Skeletal muscle satellite cell (primary cell): Measurements from ENCODE around the gene CNTFR.

Source experiments
- H3K27me3 ChIP-seq: 2 replicates; pipeline ENCODE4 v1.7.0; 2013; ENCODE audit warnings: low read length; ENCODE audit not compliant: control insufficient read depth, insufficient read depth
- H3K36me3 ChIP-seq: 2 replicates; pipeline ENCODE4 v1.7.0; 2013; ENCODE audit warnings: mild to moderate bottlenecking, control low read depth, low read length; ENCODE audit not compliant: insufficient read depth
- H3K4me1 ChIP-seq: 2 replicates; pipeline ENCODE4 v1.7.0; 2013; ENCODE audit warnings: low read length; ENCODE audit not compliant: control insufficient read depth, insufficient read depth
- H3K4me2 ChIP-seq: 2 replicates; pipeline ENCODE4 v1.7.0; 2013; ENCODE audit warnings: mild to moderate bottlenecking, low read length
- H3K4me3 ChIP-seq: 2 replicates; pipeline ENCODE4 v1.7.0; 2013; ENCODE audit warnings: low read length
- H3K9ac ChIP-seq: 2 replicates; pipeline ENCODE4 v1.7.0; 2013; ENCODE audit warnings: mild to moderate bottlenecking, low read depth, low read length, moderate library complexity
- H3K9me3 ChIP-seq: replicated peaks from 2 replicates; pipeline ENCODE4 v1.7.0; 2013; ENCODE audit warnings: mild to moderate bottlenecking, control low read depth, low read length

Gene CNTFR

GRCh38 chr9:34594177-34594576 is 4.7 kb upstream of the CNTFR start:
- H3K4me3 ChIP-seq: no peak overlapping the region
- no peaks in the 10 kb centered on the region for H3K36me3 ChIP-seq
- H3K9ac ChIP-seq: no peak overlapping the region
- no peaks in the 10 kb centered on the region for H3K9me3 ChIP-seq
- peaks cover 76% of the 10 kb centered on the region for H3K27me3 ChIP-seq
- peaks cover 3% of the 10 kb centered on the region for H3K4me1 ChIP-seq
- H3K4me2 ChIP-seq: no peak overlapping the region

DNA sequence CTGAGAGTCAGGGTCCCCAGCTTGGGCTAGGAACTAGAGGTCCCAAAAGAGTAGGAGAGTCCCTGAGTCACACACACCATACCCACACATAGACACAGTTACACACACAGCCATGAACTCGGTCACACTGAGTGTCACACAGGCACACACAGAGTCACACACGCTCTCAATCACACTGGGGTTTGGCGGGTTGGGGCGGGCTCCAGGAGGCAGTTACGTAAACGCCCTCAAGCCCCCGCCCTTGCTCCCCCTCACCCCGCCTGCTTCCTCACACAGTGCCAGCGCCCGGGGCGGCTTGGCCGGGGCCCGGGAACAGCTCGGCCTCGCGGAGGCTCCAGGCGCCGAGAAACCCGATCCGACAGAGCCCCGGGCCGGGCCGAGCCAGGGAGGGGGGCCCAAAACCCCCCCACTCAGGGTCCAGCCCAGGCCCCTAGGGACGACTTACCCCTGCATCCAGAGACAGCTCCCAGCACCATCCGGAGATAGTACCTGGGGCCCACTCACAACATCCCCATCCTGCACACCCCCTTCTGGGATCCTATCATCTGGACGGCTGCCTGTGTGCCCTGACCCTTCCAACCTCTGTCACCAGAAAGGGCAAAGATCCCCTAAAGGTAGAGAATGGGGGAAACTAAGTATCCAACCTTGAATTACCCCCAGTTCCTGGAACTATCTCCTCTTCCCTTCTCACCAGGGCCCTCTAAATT is 3.5 kb upstream of the CNTFR start:
- Histone ChIP-seq H3K4me3 (no peak overlapping the region), H3K9ac (no peak overlapping the region), H3K27me3 (peaks cover 85% of the 10 kb centered on the region), H3K4me1 (peaks cover 3% of the 10 kb centered on the region), H3K4me2 (no peak overlapping the region), H3K9me3 (no peaks in the 10 kb centered on the region), H3K36me3 (no peaks in the 10 kb centered on the region)

GRCh38 chr9:34591917-34592866 is 2.7 kb upstream of the CNTFR start:
- H3K36me3 ChIP-seq: no peaks in the 10 kb centered on the region
- no peak overlapping the region for H3K4me3 ChIP-seq
- H3K27me3 ChIP-seq: peaks cover 89% of the 10 kb centered on the region
- H3K9ac ChIP-seq: no peak overlapping the region
- H3K4me1 ChIP-seq: peaks cover 3% of the 10 kb centered on the region
- no peak overlapping the region for H3K4me2 ChIP-seq
- no peaks in the 10 kb centered on the region for H3K9me3 ChIP-seq

DNA sequence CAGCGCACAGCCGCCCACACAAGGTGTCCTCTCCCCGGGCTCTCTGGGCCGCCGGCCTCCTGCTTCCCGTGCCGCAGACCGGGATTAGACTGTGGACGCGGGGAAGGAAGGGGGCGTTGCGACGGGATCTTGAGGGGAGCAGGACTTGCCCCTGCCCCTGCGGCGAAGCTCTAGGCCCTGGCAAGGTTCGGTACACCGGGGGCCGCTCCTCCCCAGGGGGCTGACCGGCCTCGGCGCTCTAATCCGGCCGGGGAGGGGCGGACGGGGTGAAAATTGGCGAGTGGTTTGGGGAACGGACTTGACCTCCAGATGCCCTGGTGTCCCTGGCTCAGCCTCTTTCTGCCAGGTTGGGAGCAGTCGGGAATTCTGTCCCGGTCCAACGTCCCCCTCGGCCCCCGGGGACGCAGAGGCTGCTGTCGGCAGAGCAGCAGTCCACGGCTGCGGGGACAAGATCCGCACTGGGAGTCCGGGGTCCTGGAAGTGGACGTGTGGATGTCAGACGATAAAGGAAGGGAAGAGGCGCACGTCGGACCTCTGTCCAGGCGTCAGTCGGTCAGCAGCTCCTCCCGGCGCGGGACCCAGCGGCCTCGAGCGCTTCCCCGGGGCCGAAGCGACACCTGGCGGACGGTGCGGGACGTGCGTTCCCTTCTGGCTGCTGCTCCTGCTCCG is 1.9 kb upstream of the CNTFR start:
- H3K4me2 ChIP-seq: peak overlapping the region; percentile 50
- no peaks in the 10 kb centered on the region for H3K36me3 ChIP-seq
- no peak overlapping the region for H3K9ac ChIP-seq
- peaks cover 89% of the 10 kb centered on the region for H3K27me3 ChIP-seq
- no peak overlapping the region for H3K4me3 ChIP-seq
- no peaks in the 10 kb centered on the region for H3K9me3 ChIP-seq
- peaks cover 3% of the 10 kb centered on the region for H3K4me1 ChIP-seq

DNA sequence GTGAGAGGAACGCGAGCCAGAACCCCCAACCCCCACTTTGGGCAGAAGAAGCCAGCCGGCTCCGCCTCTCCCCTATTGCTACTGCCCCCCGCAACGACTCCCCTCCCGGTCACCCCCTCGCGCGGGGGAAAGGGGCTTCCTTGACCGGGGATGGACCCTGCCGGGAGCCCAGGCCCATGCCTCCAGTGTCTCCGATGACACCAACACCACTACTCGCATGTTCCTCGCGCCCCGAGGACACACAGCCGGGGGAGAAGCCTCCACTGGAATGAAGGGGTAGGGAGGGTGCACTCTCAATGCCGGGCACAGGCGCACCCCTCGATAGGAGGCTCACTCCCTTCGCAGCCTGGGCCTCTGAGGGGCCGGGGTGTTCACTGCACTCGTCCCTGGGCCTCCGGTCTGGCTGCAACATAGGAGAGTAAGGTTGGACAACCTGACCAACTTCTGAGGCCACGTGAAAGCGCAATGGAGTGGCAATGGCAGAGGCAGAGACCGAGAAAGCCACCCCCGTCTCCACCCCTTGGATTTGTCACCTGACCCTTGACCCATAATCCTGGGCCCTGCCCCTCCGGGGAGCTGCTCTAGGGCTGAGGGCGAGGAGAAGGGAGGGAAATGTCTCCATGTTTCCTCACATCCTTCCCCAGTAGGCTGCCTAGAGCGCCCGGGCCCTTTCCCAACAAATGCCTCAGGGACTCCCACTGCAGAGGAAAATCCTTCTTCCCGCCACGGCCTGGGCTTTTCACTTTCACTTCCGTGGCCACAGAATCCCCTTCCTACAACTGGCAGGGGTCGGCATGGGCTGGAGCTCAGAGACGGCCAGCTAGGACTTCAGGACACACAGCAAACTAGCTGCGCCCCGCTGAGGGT is 1.1 kb upstream of the CNTFR start:
- Histone ChIP-seq H3K4me3 (no peak overlapping the region), H3K4me1 (peaks cover 3% of the 10 kb centered on the region), H3K27me3 (peaks cover 91% of the 10 kb centered on the region)

DNA sequence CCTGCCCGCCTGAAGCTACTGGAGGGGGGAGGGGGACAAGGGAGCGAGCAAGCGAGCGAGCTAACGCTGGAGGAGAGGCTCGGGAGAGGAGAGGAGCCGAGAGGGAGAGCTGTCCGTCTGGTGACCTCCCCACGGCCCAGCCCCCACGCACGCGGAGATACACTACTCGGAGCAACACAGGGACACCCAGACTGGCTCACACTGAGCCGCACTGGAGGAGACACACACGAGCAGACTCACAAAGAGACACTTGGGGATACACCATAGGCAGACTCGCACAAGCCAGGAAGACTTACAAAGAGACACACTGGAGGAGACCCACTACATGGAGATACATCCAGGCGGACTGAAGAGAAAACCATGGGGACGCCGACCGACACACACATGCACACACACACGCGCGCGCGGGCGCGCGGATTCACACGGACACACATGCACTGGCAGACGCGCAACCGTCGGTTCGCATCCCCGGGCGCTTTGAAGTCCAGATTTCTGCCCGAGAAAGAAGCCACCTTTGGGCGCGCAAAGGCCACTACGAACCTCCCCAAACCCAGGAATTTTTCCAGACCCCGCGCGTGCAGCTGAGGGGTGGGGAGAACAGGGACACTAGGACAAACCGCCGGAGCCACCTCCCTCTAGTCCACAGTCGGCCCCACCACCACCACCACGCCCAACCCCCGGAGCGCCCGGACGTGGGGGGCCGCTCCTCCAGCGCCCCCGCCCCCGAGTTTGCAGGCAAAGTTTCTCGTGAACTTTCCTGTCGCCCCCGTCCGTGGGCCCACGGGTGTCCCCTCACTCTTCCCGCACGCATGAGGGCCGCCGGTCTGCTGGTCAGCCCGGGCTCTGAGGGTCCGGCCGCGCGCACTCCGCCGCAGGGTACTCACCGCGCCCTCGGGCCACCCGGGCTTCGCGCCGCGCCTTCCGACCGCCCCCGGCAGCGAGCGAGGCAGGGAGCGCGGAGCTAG is 571 bp downstream of the CNTFR start:
- peak overlapping the region; percentile 12 for H3K4me3 ChIP-seq
- H3K36me3 ChIP-seq: no peaks in the 10 kb centered on the region
- H3K27me3 ChIP-seq: peaks cover 96% of the 10 kb centered on the region
- no peak overlapping the region for H3K9ac ChIP-seq
- no peaks in the 10 kb centered on the region for H3K9me3 ChIP-seq
- peaks cover 3% of the 10 kb centered on the region for H3K4me1 ChIP-seq
- peak overlapping the region; percentile 63 for H3K4me2 ChIP-seq

More for the DNA sequence above, 1.1 kb upstream of the CNTFR start:
- no peaks in the 10 kb centered on the region for H3K9me3 ChIP-seq
- H3K36me3 ChIP-seq: no peaks in the 10 kb centered on the region
- no peak overlapping the region for H3K9ac ChIP-seq
- peak overlapping the region; percentile 63 for H3K4me2 ChIP-seq

- Histone ChIP-seq H3K36me3 (no peaks in the 10 kb centered on the region), H3K27me3 (peaks cover 92% of the 10 kb centered on the region), H3K4me2 (no peak overlapping the region), H3K4me1 (peaks cover 3% of the 10 kb centered on the region), H3K4me3 (no peak overlapping the region), H3K9me3 (no peaks in the 10 kb centered on the region), H3K9ac (no peak overlapping the region)
Observed at GRCh38 chr9:34587271-34587670, 2.3 kb downstream of the CNTFR start.

DNA sequence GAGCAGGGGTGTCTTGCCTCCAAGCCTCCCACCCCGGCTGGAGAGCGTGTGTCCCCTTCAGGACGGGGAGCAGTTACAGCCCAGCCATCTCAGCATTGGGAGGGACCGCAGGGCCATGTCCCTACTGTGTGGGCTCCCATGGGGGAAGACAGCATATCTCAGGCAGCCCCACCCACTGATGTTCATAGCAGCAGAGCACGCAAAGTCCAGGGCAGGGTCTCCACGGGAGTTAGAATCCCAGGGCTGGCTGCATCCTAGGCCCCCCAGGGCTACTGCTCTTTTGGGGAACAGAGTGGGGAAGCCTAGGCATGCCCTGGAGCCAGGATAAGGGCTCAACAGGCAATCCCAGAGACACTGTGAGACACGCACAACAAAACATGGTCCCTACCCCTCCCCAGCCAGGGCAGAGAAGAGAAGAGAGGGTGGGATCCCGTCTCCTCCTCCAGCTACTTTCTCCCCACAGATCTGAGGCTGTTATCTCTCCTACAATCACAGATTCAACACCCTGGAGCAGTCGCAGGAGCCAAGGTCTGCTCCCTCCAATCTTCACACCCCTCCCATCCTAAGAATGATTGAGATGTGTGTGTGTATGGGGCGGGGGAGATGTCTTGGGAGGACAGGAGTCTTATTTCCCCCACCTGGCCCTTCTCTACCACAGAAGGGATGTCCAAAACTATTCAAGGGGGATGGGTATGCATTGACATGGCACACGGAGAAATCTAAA is 3.4 kb downstream of the CNTFR start:
- no peak overlapping the region for H3K4me2 ChIP-seq
- H3K36me3 ChIP-seq: no peaks in the 10 kb centered on the region
- H3K27me3 ChIP-seq: peaks cover 91% of the 10 kb centered on the region
- no peak overlapping the region for H3K4me3 ChIP-seq
- no peak overlapping the region for H3K9ac ChIP-seq
- H3K9me3 ChIP-seq: no peaks in the 10 kb centered on the region
- H3K4me1 ChIP-seq: peaks cover 3% of the 10 kb centered on the region

DNA sequence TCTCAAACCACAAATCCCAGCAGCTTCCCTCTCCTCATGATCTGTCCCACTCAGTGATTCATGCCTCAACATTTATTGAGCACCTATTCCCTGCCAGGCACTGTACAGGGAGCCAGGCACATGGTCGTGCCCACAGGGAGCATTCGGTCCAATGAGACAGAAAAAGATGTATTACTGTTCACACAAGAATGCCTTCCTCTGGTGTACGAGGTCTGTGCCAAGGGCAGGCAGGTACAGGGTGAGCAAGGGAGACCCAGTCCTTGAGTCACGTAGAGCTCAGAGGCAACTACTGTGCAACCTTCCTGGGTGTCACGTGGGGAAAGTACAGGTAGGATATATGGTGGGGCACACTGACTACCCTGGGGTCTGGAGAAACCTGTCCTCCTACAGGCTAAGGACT is 4.6 kb downstream of the CNTFR start:
- H3K27me3 ChIP-seq: peaks cover 90% of the 10 kb centered on the region
- H3K4me1 ChIP-seq: peaks cover 3% of the 10 kb centered on the region

More for the DNA sequence above, 4.6 kb downstream of the CNTFR start:
- Histone ChIP-seq H3K9me3 (no peaks in the 10 kb centered on the region), H3K4me2 (no peak overlapping the region), H3K36me3 (no peaks in the 10 kb centered on the region), H3K9ac (no peak overlapping the region), H3K4me3 (no peak overlapping the region)
